ENCODE data around the gene TMEM47. TPM values are rescaled to one million over a fixed set of nuclear protein-coding genes. Genes with fewer than 3 reads are reported as not detected.

TMEM47 gene
- 219 and 294 TPM in 2 replicates for total RNA-seq

DNA sequence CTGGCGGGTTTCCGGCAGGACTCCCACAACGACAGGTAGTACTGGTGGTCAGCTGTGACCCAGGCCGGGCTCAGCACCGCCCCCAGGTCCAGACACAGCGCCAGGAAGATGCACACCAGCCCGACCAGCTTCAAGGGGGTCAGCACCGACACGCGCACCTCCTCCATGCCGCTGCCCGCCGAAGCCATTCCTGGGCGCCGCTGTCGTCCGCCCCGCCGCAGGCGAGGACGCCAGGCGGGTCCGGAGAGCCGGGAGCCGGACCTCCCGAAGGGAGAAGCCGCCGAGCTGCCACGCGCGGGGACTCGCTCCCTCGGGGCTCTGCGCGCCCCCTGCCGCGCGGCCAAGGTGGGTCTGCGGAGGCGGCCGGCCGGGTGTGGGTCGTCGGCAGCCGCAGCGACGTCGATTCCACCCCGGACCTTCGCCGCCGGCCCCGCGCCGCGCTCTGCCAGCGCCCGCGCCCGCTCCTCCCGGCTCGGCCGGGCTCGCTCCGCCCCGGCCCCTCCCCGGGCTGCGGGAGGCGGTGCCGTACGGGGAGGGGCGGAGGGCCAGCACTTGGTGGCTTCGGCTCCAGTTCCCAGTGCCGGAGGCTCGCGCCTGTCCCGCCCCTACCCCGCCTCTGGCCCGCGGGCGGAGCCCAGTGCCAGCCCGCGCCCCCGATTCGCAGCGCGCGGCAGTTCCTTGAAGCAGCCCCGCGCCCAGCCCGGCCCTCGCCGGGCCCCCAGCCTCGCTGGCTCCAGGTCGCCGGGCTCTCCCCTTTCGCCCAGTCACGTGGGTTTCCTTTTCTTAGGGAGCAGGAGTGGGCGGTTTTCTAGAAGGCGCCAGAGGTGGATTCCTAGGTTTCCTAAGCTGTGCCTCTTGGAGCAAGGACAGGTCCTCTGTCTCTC, at the start of gene TMEM47:
Gene TMEM47, minus strand, starts transcription at position 444 of the 884 bp plus-strand sequence. Its CDS starts 256 bp downstream, at position 188.

All from hair follicle dermal papilla cell (primary cell).